GM12878 (cell line): ENCODE measurements around the gene RNF13.

Source experiments
- CTCF ChIP-seq, 3 experiments: IDR thresholded peaks in 2 of 3; conservative IDR thresholded peaks in 1 of 3; 2 replicates each; pipeline ENCODE4 v1.5.1; 2011; ENCODE audit warnings: low read depth in 3 of 3, low read length in 3 of 3, mild to moderate bottlenecking in 3 of 3, control low read depth in 2 of 3, moderate library complexity in 2 of 3, inconsistent platforms in 1 of 3, mixed read lengths in 1 of 3; ENCODE audit not compliant: control insufficient read depth in 2 of 3, insufficient read depth in 1 of 3; ENCODE audit errors: extremely low read depth in 1 of 3
- POLR2AphosphoS5 ChIP-seq: IDR thresholded peaks from 2 replicates; pipeline ENCODE4 v1.6.1; 2011; ENCODE audit warnings: mild to moderate bottlenecking, low read length, inconsistent platforms

GRCh38 chr3:149949181-149949580, 136.2 kb downstream of the RNF13 start:
- TF ChIP-seq CTCF (IDR thresholded peaks at IDR 0.05 in 2 of 3, conservative IDR thresholded peaks at IDR 0.05 in 1 of 3; ENCODE audit: control insufficient read depth in 2 of 3, extremely low read depth in 1 of 3, insufficient read depth in 1 of 3, low read depth in 3 of 3, low read length in 3 of 3) = no peak
- no peak for TF ChIP-seq POLR2AphosphoS5
